H9 (cell line): ENCODE results near the gene PCDHGC3. TPM values are rescaled to one million over a fixed set of nuclear protein-coding genes. Genes with fewer than 3 reads are reported as not detected.
A peak's percentile ranks its signal among the peaks of the same experiment; 100 is the strongest.

Source experiments
- DNase-seq: peaks from one replicate; pipeline ENCODE4 v3.0.0-alpha.2; 2017
- H2AFZ ChIP-seq: one replicate; pipeline ENCODE4 v1.6.1; 2013; ENCODE audit warnings: mild to moderate bottlenecking, low read length, control low read depth, moderate library complexity
- H2AK5ac ChIP-seq: 2 replicates; pipeline ENCODE4 v1.6.1; 2013; ENCODE audit warnings: low read length, control low read depth, mixed read lengths; ENCODE audit not compliant: insufficient read length
- H2BK120ac ChIP-seq: one replicate; pipeline ENCODE4 v1.6.1; 2013; ENCODE audit warnings: low read depth, mild to moderate bottlenecking, low read length, control low read depth, inconsistent platforms; ENCODE audit not compliant: poor library complexity, severe bottlenecking
- H2BK12ac ChIP-seq: 2 replicates; pipeline ENCODE4 v1.6.1; 2013; ENCODE audit warnings: low read length, control low read depth, mixed read lengths, low read depth; ENCODE audit not compliant: insufficient read length
- H2BK15ac ChIP-seq: 2 replicates; pipeline ENCODE4 v1.6.1; 2013; ENCODE audit warnings: low read depth, low read length, control low read depth
- H2BK20ac ChIP-seq: one replicate; pipeline ENCODE4 v1.6.1; 2013; ENCODE audit warnings: low read depth, mild to moderate bottlenecking, low read length, control low read depth, inconsistent platforms; ENCODE audit not compliant: poor library complexity, severe bottlenecking
- H2BK5ac ChIP-seq: 2 replicates; pipeline ENCODE4 v1.6.1; 2013; ENCODE audit warnings: low read length, control low read depth, mixed read lengths; ENCODE audit not compliant: insufficient read length
- H3K14ac ChIP-seq: 2 replicates; pipeline ENCODE4 v1.6.1; 2013; ENCODE audit warnings: low read length, control low read depth; ENCODE audit not compliant: insufficient read depth
- H3K18ac ChIP-seq: 2 replicates; pipeline ENCODE4 v1.6.1; 2013; ENCODE audit warnings: low read depth, mild to moderate bottlenecking, mixed read lengths, low read length, control low read depth; ENCODE audit not compliant: insufficient read length
- H3K23ac ChIP-seq: 2 replicates; pipeline ENCODE4 v1.6.1; 2013; ENCODE audit warnings: low read length, control low read depth, mixed read lengths, low read depth; ENCODE audit not compliant: insufficient read length
- H3K23me2 ChIP-seq: 2 replicates; pipeline ENCODE4 v1.6.1; 2013; ENCODE audit warnings: low read depth, mild to moderate bottlenecking, mixed read lengths, low read length, control low read depth; ENCODE audit not compliant: insufficient read length, poor library complexity, severe bottlenecking
- H3K27ac ChIP-seq: 2 replicates; pipeline ENCODE4 v1.5.1; 2013; ENCODE audit warnings: low read length, control low read depth, mixed read lengths, low read depth; ENCODE audit not compliant: insufficient read length
- H3K27me3 ChIP-seq: 2 replicates; pipeline ENCODE4 v1.6.1; 2013; ENCODE audit warnings: low read length, control low read depth, inconsistent platforms; ENCODE audit not compliant: insufficient read depth
- H3K4ac ChIP-seq: 2 replicates; pipeline ENCODE4 v1.6.1; 2013; ENCODE audit warnings: low read depth, mild to moderate bottlenecking, control low read depth, inconsistent platforms, low read length, moderate library complexity
- H3K4me1 ChIP-seq: 2 replicates; pipeline ENCODE4 v1.6.1; 2013; ENCODE audit warnings: low read length, control low read depth, inconsistent platforms; ENCODE audit not compliant: insufficient read depth
- H3K4me2 ChIP-seq: 2 replicates; pipeline ENCODE4 v1.6.1; 2013; ENCODE audit warnings: low read length, control low read depth, mixed read lengths; ENCODE audit not compliant: insufficient read length, insufficient read depth
- H3K56ac ChIP-seq: 2 replicates; pipeline ENCODE4 v1.6.1; 2013; ENCODE audit warnings: low read depth, mild to moderate bottlenecking, mixed read lengths, low read length, control low read depth; ENCODE audit not compliant: insufficient read length
- H3K79me1 ChIP-seq: 2 replicates; pipeline ENCODE4 v1.6.1; 2013; ENCODE audit warnings: low read depth, mild to moderate bottlenecking, moderate library complexity, low read length, control low read depth, inconsistent platforms; ENCODE audit not compliant: insufficient read depth, poor library complexity, severe bottlenecking
- H3K79me2 ChIP-seq: 2 replicates; pipeline ENCODE4 v1.6.1; 2013; ENCODE audit warnings: low read length, control low read depth, inconsistent platforms; ENCODE audit not compliant: insufficient read depth
- H3K9ac ChIP-seq: 2 replicates; pipeline ENCODE4 v1.6.1; 2013; ENCODE audit warnings: low read length, control low read depth, mixed read lengths; ENCODE audit not compliant: insufficient read length; ENCODE audit errors: extremely low read depth
- H3K9me3 ChIP-seq: one replicate; pipeline ENCODE4 v1.6.1; 2013; ENCODE audit warnings: low read depth, low read length, inconsistent platforms; ENCODE audit not compliant: control insufficient read depth
- H3T11ph ChIP-seq: one replicate; pipeline ENCODE4 v1.6.1; 2013; ENCODE audit warnings: mild to moderate bottlenecking, low read length, control low read depth, inconsistent platforms
- H4K20me1 ChIP-seq: one replicate; pipeline ENCODE4 v1.6.1; 2013; ENCODE audit not compliant: control insufficient read depth, insufficient read length, insufficient read depth
- H4K5ac ChIP-seq: 2 replicates; pipeline ENCODE4 v1.6.1; 2013; ENCODE audit warnings: low read depth, mild to moderate bottlenecking, mixed read lengths, low read length, control low read depth; ENCODE audit not compliant: insufficient read length
- H4K8ac ChIP-seq: replicated peaks from 2 replicates; pipeline ENCODE4 v1.6.1; 2013; ENCODE audit warnings: low read length, control low read depth, mixed read lengths, low read depth; ENCODE audit not compliant: insufficient read length
- H4K91ac ChIP-seq: 2 replicates; pipeline ENCODE4 v1.6.1; 2013; ENCODE audit warnings: low read depth, mild to moderate bottlenecking, moderate library complexity, mixed read lengths, low read length, control low read depth; ENCODE audit not compliant: insufficient read length
- H3K27ac Mint-ChIP-seq, 3 experiments: 2 replicates in 2 of 3; 3 replicates in 1 of 3; pipeline ENCODE4 v1.8.0; 2020 to 2021; ENCODE audit warnings: mixed read lengths in 3 of 3, mild to moderate bottlenecking in 1 of 3, moderate library complexity in 1 of 3
- H3K27me3 Mint-ChIP-seq: 2 replicates; pipeline ENCODE4 v1.8.0; 2021; ENCODE audit warnings: low read depth, mild to moderate bottlenecking, moderate library complexity, mixed read lengths
- H3K36me3 Mint-ChIP-seq, 3 experiments: 2 replicates in 2 of 3; 3 replicates in 1 of 3; pipeline ENCODE4 v1.8.0; 2020 to 2021; ENCODE audit warnings: low read depth in 3 of 3, mixed read lengths in 3 of 3; ENCODE audit not compliant: insufficient read depth in 1 of 3
- H3K4me1 Mint-ChIP-seq, 2 experiments: 2 replicates each; pipeline ENCODE4 v1.8.0; 2020; ENCODE audit warnings: mixed read lengths in 2 of 2
- H3K4me3 Mint-ChIP-seq, 2 experiments: 2 replicates in 1 of 2; 3 replicates in 1 of 2; pipeline ENCODE4 v1.8.0; 2020 to 2021; ENCODE audit warnings: mild to moderate bottlenecking in 2 of 2, mixed read lengths in 2 of 2, moderate library complexity in 1 of 2
- H3K9me3 Mint-ChIP-seq, 2 experiments: 2 replicates in 1 of 2; 3 replicates in 1 of 2; pipeline ENCODE4 v1.8.0; 2020; ENCODE audit warnings: mild to moderate bottlenecking in 2 of 2, mixed read lengths in 2 of 2, moderate library complexity in 1 of 2
- CTCF ChIP-seq: fragments of 200-600 bp; sonication (generic); conservative IDR thresholded peaks from 3 replicates; pipeline ENCODE4 v1.8.0; 2021; ENCODE audit warnings: antibody characterized with exemption, mild to moderate bottlenecking
- WGBS: extraction: QIAGEN DNeasy Blood & Tissue Kit; methylation state at CpG from one replicate; pipeline ENCODE4 v1.1.7; 2013; ENCODE audit warnings: missing lambda C conversion rate, low lambda C conversion rate, mixed read lengths; ENCODE audit not compliant: insufficient read length; ENCODE audit errors: extremely low coverage; 5-methylcytosine and 5-hydroxymethylcytosine counted together
- total RNA-seq: library from RNA; stranded (reverse); gene quantifications from 2 replicates; pipeline ENCODE4 v1.2.1, GENCODE V29; 2021

Gene PCDHGC3
- total RNA-seq, 1 experiment from 2014 or later: 19.8 TPM

GRCh38 chr5:141492168-141492885 lies 16.6 kb downstream of the PCDHGC3 start:
- Histone ChIP-seq H4K20me1 (no peaks in the 10 kb centered on the region), H2BK120ac (no peak overlapping the region), H2AFZ (no peak overlapping the region), H3K27ac (no peak overlapping the region), H4K5ac (no peak overlapping the region), H2BK12ac (no peak overlapping the region), H3K4me2 (no peak overlapping the region), H2BK20ac (no peak overlapping the region), H2AK5ac (no peak overlapping the region), H2BK5ac (no peak overlapping the region), H3K14ac (peak overlapping the region; percentile 63), H3K79me2 (no peaks in the 10 kb centered on the region), H2BK15ac (no peak overlapping the region), H4K8ac (no peak overlapping the region), H3K23me2 (peaks cover 14% of the 10 kb centered on the region), H3K56ac (no peak overlapping the region), H3K9ac (no peak overlapping the region), H3K23ac (no peak overlapping the region), H3K4me1 (peaks cover 19% of the 10 kb centered on the region), H3T11ph (no peak overlapping the region), H3K9me3 (no peaks in the 10 kb centered on the region), H3K79me1 (no peaks in the 10 kb centered on the region), H3K18ac (peak overlapping the region; percentile 33), H3K4ac (no peak overlapping the region), H3K27me3 (peaks cover 4% of the 10 kb centered on the region; the same call in 1 of the 2 replicates), H4K91ac (no peak overlapping the region)
- Mint-ChIP-seq H3K9me3 (no peaks in the 10 kb centered on the region), H3K27ac (no peak overlapping the region), H3K36me3 (peaks cover 10 to 12% (median 12%) of the 10 kb centered on the region in 3 experiments; a peak in 5 of 7 replicates), H3K4me3 (no peak overlapping the region), H3K27me3 (peaks cover 2% of the 10 kb centered on the region; the same call in 1 of the 2 replicates), H3K4me1 (peaks cover 39% of the 10 kb centered on the region in 2 experiments)
- DNase-seq: peak; percentile 62
- TF ChIP-seq CTCF: no peak
- WGBS: no CpG with 5 or more reads among the region's 68 CpGs
